ENCODE measurements around the gene BAZ2A.

Gene BAZ2A

GRCh38 chr12:56634837-56635791, 5.0 kb upstream of the BAZ2A start:
- Histone ChIP-seq H3K9ac (ENCODE audit: low read depth, low read length) (peak overlapping the region; percentile 33; the same call in 1 of the 2 replicates), H3K4me1 (ENCODE audit: control insufficient read depth, insufficient read depth, low read length) (peaks cover 37% of the 10 kb centered on the region), H3K27me3 (ENCODE audit: control insufficient read depth, insufficient read depth, low read length) (no peaks in the 10 kb centered on the region), H3K4me3 (ENCODE audit: low read depth, low read length) (peak overlapping the region; percentile 89), H3K36me3 (ENCODE audit: control insufficient read depth, insufficient read depth, low read length) (peaks cover 30% of the 10 kb centered on the region), H3K27ac (ENCODE audit: low read depth, low read length) (peak overlapping the region; percentile 87), H3K9me3 (ENCODE audit: control insufficient read depth, insufficient read depth, low read length) (no peaks in the 10 kb centered on the region)

GRCh38 chr12:56634242-56634836, 4.2 kb upstream of the BAZ2A start:
- peak overlapping the region; percentile 89 for H3K4me3 ChIP-seq (ENCODE audit: low read depth, low read length)
- peak overlapping the region; percentile 22; the same call in 1 of the 2 replicates for H3K9ac ChIP-seq (ENCODE audit: low read depth, low read length)
- H3K27me3 ChIP-seq (ENCODE audit: control insufficient read depth, insufficient read depth, low read length) = no peaks in the 10 kb centered on the region
- peaks cover 37% of the 10 kb centered on the region for H3K4me1 ChIP-seq (ENCODE audit: control insufficient read depth, insufficient read depth, low read length)
- peak overlapping the region; percentile 87 for H3K27ac ChIP-seq (ENCODE audit: low read depth, low read length)
- no peaks in the 10 kb centered on the region for H3K9me3 ChIP-seq (ENCODE audit: control insufficient read depth, insufficient read depth, low read length)
- H3K36me3 ChIP-seq (ENCODE audit: control insufficient read depth, insufficient read depth, low read length) = peaks cover 22% of the 10 kb centered on the region

- peak overlapping the region; percentile 87 for H3K27ac ChIP-seq (ENCODE audit: low read depth, low read length)
- no peaks in the 10 kb centered on the region for H3K27me3 ChIP-seq (ENCODE audit: control insufficient read depth, insufficient read depth, low read length)
- H3K4me1 ChIP-seq (ENCODE audit: control insufficient read depth, insufficient read depth, low read length) = peaks cover 39% of the 10 kb centered on the region
- H3K9me3 ChIP-seq (ENCODE audit: control insufficient read depth, insufficient read depth, low read length) = no peaks in the 10 kb centered on the region
- peaks cover 15% of the 10 kb centered on the region for H3K36me3 ChIP-seq (ENCODE audit: control insufficient read depth, insufficient read depth, low read length)
- no peak overlapping the region for H3K9ac ChIP-seq (ENCODE audit: low read depth, low read length)
- peak overlapping the region; percentile 89 for H3K4me3 ChIP-seq (ENCODE audit: low read depth, low read length)
Measured at GRCh38 chr12:56633468-56634241, 3.5 kb upstream of the BAZ2A start.

GRCh38 chr12:56632701-56633467, 2.8 kb upstream of the BAZ2A start:
- Histone ChIP-seq H3K4me3 (ENCODE audit: low read depth, low read length) (peak overlapping the region; percentile 37), H3K27ac (ENCODE audit: low read depth, low read length) (peak overlapping the region; percentile 53), H3K36me3 (ENCODE audit: control insufficient read depth, insufficient read depth, low read length) (peaks cover 8% of the 10 kb centered on the region), H3K9ac (ENCODE audit: low read depth, low read length) (no peak overlapping the region), H3K4me1 (ENCODE audit: control insufficient read depth, insufficient read depth, low read length) (peaks cover 45% of the 10 kb centered on the region), H3K27me3 (ENCODE audit: control insufficient read depth, insufficient read depth, low read length) (no peaks in the 10 kb centered on the region), H3K9me3 (ENCODE audit: control insufficient read depth, insufficient read depth, low read length) (no peaks in the 10 kb centered on the region)

GRCh38 chr12:56631790-56632700, 1.9 kb upstream of the BAZ2A start:
- Histone ChIP-seq H3K4me3 (ENCODE audit: low read depth, low read length) (peak overlapping the region; percentile 37), H3K4me1 (ENCODE audit: control insufficient read depth, insufficient read depth, low read length) (peaks cover 42% of the 10 kb centered on the region), H3K9ac (ENCODE audit: low read depth, low read length) (no peak overlapping the region), H3K36me3 (ENCODE audit: control insufficient read depth, insufficient read depth, low read length) (0 out of 2 replicates have a peak, but pooled peaks cover under 1% of the 10 kb centered on the region), H3K9me3 (ENCODE audit: control insufficient read depth, insufficient read depth, low read length) (no peaks in the 10 kb centered on the region), H3K27ac (ENCODE audit: low read depth, low read length) (peak overlapping the region; percentile 53), H3K27me3 (ENCODE audit: control insufficient read depth, insufficient read depth, low read length) (no peaks in the 10 kb centered on the region)

- Histone ChIP-seq H3K36me3 (ENCODE audit: control insufficient read depth, insufficient read depth, low read length) (peaks cover 13% of the 10 kb centered on the region), H3K4me3 (ENCODE audit: low read depth, low read length) (peak overlapping the region; percentile 93), H3K27ac (ENCODE audit: low read depth, low read length) (peak overlapping the region; percentile 84), H3K9ac (ENCODE audit: low read depth, low read length) (peak overlapping the region; percentile 43), H3K27me3 (ENCODE audit: control insufficient read depth, insufficient read depth, low read length) (no peaks in the 10 kb centered on the region), H3K4me1 (ENCODE audit: control insufficient read depth, insufficient read depth, low read length) (peaks cover 33% of the 10 kb centered on the region), H3K9me3 (ENCODE audit: control insufficient read depth, insufficient read depth, low read length) (no peaks in the 10 kb centered on the region)
Measured at GRCh38 chr12:56629459-56630179, 507 bp downstream of the BAZ2A start.

- H3K36me3 ChIP-seq (ENCODE audit: control insufficient read depth, insufficient read depth, low read length) = peaks cover 13% of the 10 kb centered on the region
- peak overlapping the region; percentile 43; the same call in 1 of the 2 replicates for H3K9ac ChIP-seq (ENCODE audit: low read depth, low read length)
- peak overlapping the region; percentile 84 for H3K27ac ChIP-seq (ENCODE audit: low read depth, low read length)
- H3K27me3 ChIP-seq (ENCODE audit: control insufficient read depth, insufficient read depth, low read length) = no peaks in the 10 kb centered on the region
- peak overlapping the region; percentile 93 for H3K4me3 ChIP-seq (ENCODE audit: low read depth, low read length)
- H3K9me3 ChIP-seq (ENCODE audit: control insufficient read depth, insufficient read depth, low read length) = no peaks in the 10 kb centered on the region
- peaks cover 33% of the 10 kb centered on the region for H3K4me1 ChIP-seq (ENCODE audit: control insufficient read depth, insufficient read depth, low read length)
Measured at GRCh38 chr12:56628671-56629458, 1.3 kb downstream of the BAZ2A start.

- H3K36me3 ChIP-seq (ENCODE audit: control insufficient read depth, insufficient read depth, low read length) = peaks cover 17% of the 10 kb centered on the region
- peaks cover 16% of the 10 kb centered on the region for H3K4me1 ChIP-seq (ENCODE audit: control insufficient read depth, insufficient read depth, low read length)
- no peak overlapping the region for H3K4me3 ChIP-seq (ENCODE audit: low read depth, low read length)
- no peaks in the 10 kb centered on the region for H3K27me3 ChIP-seq (ENCODE audit: control insufficient read depth, insufficient read depth, low read length)
- H3K27ac ChIP-seq (ENCODE audit: low read depth, low read length) = no peak overlapping the region
- H3K9ac ChIP-seq (ENCODE audit: low read depth, low read length) = no peak overlapping the region
- H3K9me3 ChIP-seq (ENCODE audit: control insufficient read depth, insufficient read depth, low read length) = no peaks in the 10 kb centered on the region
Measured at GRCh38 chr12:56626701-56627100, 3.4 kb downstream of the BAZ2A start.

GRCh38 chr12:56622535-56622934, 7.6 kb downstream of the BAZ2A start:
- no peaks in the 10 kb centered on the region for H3K9me3 ChIP-seq (ENCODE audit: control insufficient read depth, insufficient read depth, low read length)
- H3K9ac ChIP-seq (ENCODE audit: low read depth, low read length) = no peak overlapping the region
- H3K27ac ChIP-seq (ENCODE audit: low read depth, low read length) = no peak overlapping the region
- H3K36me3 ChIP-seq (ENCODE audit: control insufficient read depth, insufficient read depth, low read length) = peaks cover 31% of the 10 kb centered on the region
- H3K4me1 ChIP-seq (ENCODE audit: control insufficient read depth, insufficient read depth, low read length) = no peaks in the 10 kb centered on the region
- no peaks in the 10 kb centered on the region for H3K27me3 ChIP-seq (ENCODE audit: control insufficient read depth, insufficient read depth, low read length)
- H3K4me3 ChIP-seq (ENCODE audit: low read depth, low read length) = no peak overlapping the region

Measured in HUES48 (cell line).